HepG2 (cell line): ENCODE measurements around the gene MORF4L2. TPM values are rescaled to one million over a fixed set of nuclear protein-coding genes. Genes with fewer than 3 reads are reported as not detected.

Source experiments
- ATF7-NPFF ChIP-seq: sonication (generic); formaldehyde crosslinking; IDR thresholded peaks from 2 replicates; pipeline ENCODE4 v1.8.1; 2023; ENCODE audit warnings: mild to moderate bottlenecking, low read depth, missing genetic modification reagents, moderate library complexity
- ESRRA ChIP-seq: sonication (generic); formaldehyde crosslinking; IDR thresholded peaks from 2 replicates; pipeline ENCODE4 v1.5.1; 2020; ENCODE audit warnings: mild to moderate bottlenecking, low read depth, missing genetic modification reagents
- HOXA7 ChIP-seq: sonication (generic); formaldehyde crosslinking; IDR thresholded peaks from 2 replicates; pipeline ENCODE4 v1.8.1; 2022; ENCODE audit warnings: mild to moderate bottlenecking, missing genetic modification reagents, moderate library complexity
- IKZF4 ChIP-seq: sonication (generic); formaldehyde crosslinking; IDR thresholded peaks from 2 replicates; pipeline ENCODE4 v1.5.1; 2020; ENCODE audit warnings: borderline replicate concordance, mild to moderate bottlenecking, low read depth, missing genetic modification reagents; ENCODE audit errors: not compliant biosample characterization
- MAFG ChIP-seq: sonication (generic); formaldehyde crosslinking; IDR thresholded peaks from 2 replicates; pipeline ENCODE4 v1.5.1; 2020; ENCODE audit warnings: mild to moderate bottlenecking, missing genetic modification reagents
- MXD4 ChIP-seq: IDR thresholded peaks from 2 replicates; pipeline ENCODE4 v1.6.1; 2016; ENCODE audit warnings: mild to moderate bottlenecking, missing biosample characterization, missing genetic modification reagents
- NR2F6 ChIP-seq, 2 experiments: IDR thresholded peaks; 2 replicates each; pipeline ENCODE4 v1.6.1; 2016; ENCODE audit warnings: antibody characterized with exemption in 1 of 2, mild to moderate bottlenecking in 1 of 2
- PCBP2 ChIP-seq: fragments of 200-400 bp; formaldehyde crosslinking; optimal IDR thresholded peaks from 2 replicates; pipeline ENCODE3; 2018; ENCODE audit warnings: low read length, low read depth; ENCODE audit not compliant: poor library complexity, severe bottlenecking
- PHB2 ChIP-seq: fragments of 450-650 bp; IDR thresholded peaks from 2 replicates; pipeline ENCODE4 v1.6.1; 2018; ENCODE audit not compliant: partially characterized antibody
- PPARG ChIP-seq: conservative IDR thresholded peaks from 2 replicates; pipeline ENCODE4 v1.6.1; 2016; ENCODE audit warnings: missing biosample characterization, missing genetic modification reagents
- SMYD3 ChIP-seq: sonication (generic); formaldehyde crosslinking; IDR thresholded peaks from 2 replicates; pipeline ENCODE4 v1.8.1; 2023; ENCODE audit warnings: mild to moderate bottlenecking, missing genetic modification reagents
- SP2 ChIP-seq: sonication (generic); formaldehyde crosslinking; IDR thresholded peaks from 2 replicates; pipeline ENCODE4 v1.5.1; 2020; ENCODE audit warnings: mild to moderate bottlenecking, missing genetic modification reagents
- ZNF3 ChIP-seq: IDR thresholded peaks from 2 replicates; pipeline ENCODE4 v1.7.0; 2017; ENCODE audit warnings: inconsistent platforms
- ZNF33B ChIP-seq: sonication (generic); formaldehyde crosslinking; IDR thresholded peaks from 2 replicates; pipeline ENCODE4 v1.5.1; 2020; ENCODE audit warnings: mild to moderate bottlenecking, missing genetic modification reagents
- ZNF552 ChIP-seq: sonication (generic); formaldehyde crosslinking; IDR thresholded peaks from 2 replicates; pipeline ENCODE4 v1.9.0; 2022; ENCODE audit warnings: missing genetic modification reagents, mild to moderate bottlenecking, borderline replicate concordance
- polyA plus RNA-seq, 8 experiments: library from polyadenylated mRNA; depleted of rRNA in 3 of 8; stranded (reverse) in 7 of 8; unstranded in 1 of 8; fragments of >200 nt; fragmentation: Illumina TruSeq in 4 of 8; extraction: Trizol in 4 of 8; gene quantifications; 2 replicates each; pipeline versions ENCODE4 v1.2.1 to v1.2.3, GENCODE V29; 2011 to 2016; ENCODE audit warnings: low read depth in 4 of 8, missing spikeins in 1 of 8, mixed read lengths in 1 of 8; ENCODE audit not compliant: insufficient read depth in 1 of 8
- total RNA-seq, 5 experiments: library from RNA; depleted of rRNA; stranded (reverse); fragments of >200 nt; fragmentation: Illumina TruSeq; extraction: Trizol; gene quantifications; 2 replicates each; pipeline ENCODE4 v1.2.3, GENCODE V29; 2016; ENCODE audit warnings: low read depth in 1 of 5
- TF ChIP-seq, protein P1 (sequence below): sonication (generic); formaldehyde crosslinking; IDR thresholded peaks from 2 replicates; pipeline ENCODE4 v1.8.0; 2022; ENCODE audit warnings: missing genetic modification reagents, mild to moderate bottlenecking, moderate library complexity, borderline replicate concordance
- TF ChIP-seq, protein P2 (sequence below): sonication (generic); formaldehyde crosslinking; IDR thresholded peaks from 2 replicates; pipeline ENCODE4 v1.4.0; 2020; ENCODE audit warnings: mild to moderate bottlenecking, missing genetic modification reagents
- TF ChIP-seq, protein P3 (sequence below): sonication (generic); formaldehyde crosslinking; IDR thresholded peaks from 2 replicates; pipeline ENCODE4 v1.5.1; 2020; ENCODE audit warnings: mild to moderate bottlenecking, missing genetic modification reagents, borderline replicate concordance
- TF ChIP-seq, protein P4 (sequence below): sonication (generic); formaldehyde crosslinking; IDR thresholded peaks from 2 replicates; pipeline ENCODE4 v1.9.0; 2021; ENCODE audit warnings: missing genetic modification reagents, borderline replicate concordance
- TF ChIP-seq, protein P5 (sequence below): sonication (generic); formaldehyde crosslinking; IDR thresholded peaks from 2 replicates; pipeline ENCODE4 v1.9.0; 2021; ENCODE audit warnings: missing genetic modification reagents, mild to moderate bottlenecking, borderline replicate concordance

Gene MORF4L2
- total and polyA plus RNA-seq, 2 of the 13 experiments (the other 11 are each of a cell fraction or from before 2014, with no cell fraction given): 358 to 469 TPM

DNA sequence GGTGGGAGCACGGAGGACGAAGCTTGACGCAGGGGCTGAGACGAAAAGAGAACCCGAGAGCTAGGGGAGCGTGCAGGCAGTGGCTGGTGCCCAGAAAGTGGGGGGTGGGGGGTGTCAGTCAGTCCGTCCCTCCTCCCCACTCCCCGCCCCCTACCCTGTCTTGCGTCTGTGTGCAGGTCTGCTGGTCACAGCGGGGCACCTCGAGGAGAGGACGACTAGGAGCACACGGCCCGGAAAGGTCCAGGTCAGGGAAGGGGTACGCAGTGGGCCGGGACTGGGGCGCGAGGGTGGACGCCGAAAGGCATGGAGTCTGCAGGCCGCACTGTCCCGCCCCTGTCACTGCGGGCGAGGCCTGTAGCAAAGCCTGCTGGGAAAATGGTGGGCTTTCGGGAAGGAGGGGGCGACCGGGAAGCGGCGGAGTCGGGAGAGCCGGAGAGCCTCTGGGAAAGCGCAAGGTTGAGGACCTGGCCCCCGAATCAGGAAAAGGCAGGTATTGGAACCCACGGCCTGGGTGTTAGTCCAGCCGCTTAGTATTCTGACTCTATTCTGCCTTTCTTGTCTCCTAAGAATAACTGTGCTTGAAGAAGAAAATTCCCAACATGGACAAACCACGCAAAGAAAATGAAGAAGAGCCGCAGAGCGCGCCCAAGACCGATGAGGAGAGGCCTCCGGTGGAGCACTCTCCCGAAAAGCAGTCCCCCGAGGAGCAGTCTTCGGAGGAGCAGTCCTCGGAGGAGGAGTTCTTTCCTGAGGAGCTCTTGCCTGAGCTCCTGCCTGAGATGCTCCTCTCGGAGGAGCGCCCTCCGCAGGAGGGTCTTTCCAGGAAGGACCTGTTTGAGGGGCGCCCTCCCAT is 57.0 kb downstream of the MORF4L2 start (continued):
- TF ChIP-seq SMYD3 (no peak), MXD4 (CRISPR knock-in tag) (no peak), NR2F6 (IDR thresholded peaks at IDR 0.05) (no peak), NR2F6 (CRISPR knock-in tag; IDR thresholded peaks at IDR 0.05) (no peak), ESRRA (CRISPR knock-in tag) (no peak), MAFG (no peak), IKZF4 (peak; percentile 30), ZNF33B (CRISPR knock-in tag) (peak; percentile 33; the same call in 1 of the 2 replicates), ZNF552 (no peak), ZNF3 (no peak), HOXA7 (no peak), ATF7-NPFF (CRISPR knock-in tag) (no peak), SP2 (CRISPR knock-in tag) (no peak), PHB2 (no peak), PCBP2 (no peak), PPARG (no peak)
- TF ChIP-seq, protein P1, sequence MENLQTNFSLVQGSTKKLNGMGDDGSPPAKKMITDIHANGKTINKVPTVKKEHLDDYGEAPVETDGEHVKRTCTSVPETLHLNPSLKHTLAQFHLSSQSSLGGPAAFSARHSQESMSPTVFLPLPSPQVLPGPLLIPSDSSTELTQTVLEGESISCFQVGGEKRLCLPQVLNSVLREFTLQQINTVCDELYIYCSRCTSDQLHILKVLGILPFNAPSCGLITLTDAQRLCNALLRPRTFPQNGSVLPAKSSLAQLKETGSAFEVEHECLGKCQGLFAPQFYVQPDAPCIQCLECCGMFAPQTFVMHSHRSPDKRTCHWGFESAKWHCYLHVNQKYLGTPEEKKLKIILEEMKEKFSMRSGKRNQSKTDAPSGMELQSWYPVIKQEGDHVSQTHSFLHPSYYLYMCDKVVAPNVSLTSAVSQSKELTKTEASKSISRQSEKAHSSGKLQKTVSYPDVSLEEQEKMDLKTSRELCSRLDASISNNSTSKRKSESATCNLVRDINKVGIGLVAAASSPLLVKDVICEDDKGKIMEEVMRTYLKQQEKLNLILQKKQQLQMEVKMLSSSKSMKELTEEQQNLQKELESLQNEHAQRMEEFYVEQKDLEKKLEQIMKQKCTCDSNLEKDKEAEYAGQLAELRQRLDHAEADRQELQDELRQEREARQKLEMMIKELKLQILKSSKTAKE (CRISPR knock-in tag): no peak
- TF ChIP-seq, protein P2, sequence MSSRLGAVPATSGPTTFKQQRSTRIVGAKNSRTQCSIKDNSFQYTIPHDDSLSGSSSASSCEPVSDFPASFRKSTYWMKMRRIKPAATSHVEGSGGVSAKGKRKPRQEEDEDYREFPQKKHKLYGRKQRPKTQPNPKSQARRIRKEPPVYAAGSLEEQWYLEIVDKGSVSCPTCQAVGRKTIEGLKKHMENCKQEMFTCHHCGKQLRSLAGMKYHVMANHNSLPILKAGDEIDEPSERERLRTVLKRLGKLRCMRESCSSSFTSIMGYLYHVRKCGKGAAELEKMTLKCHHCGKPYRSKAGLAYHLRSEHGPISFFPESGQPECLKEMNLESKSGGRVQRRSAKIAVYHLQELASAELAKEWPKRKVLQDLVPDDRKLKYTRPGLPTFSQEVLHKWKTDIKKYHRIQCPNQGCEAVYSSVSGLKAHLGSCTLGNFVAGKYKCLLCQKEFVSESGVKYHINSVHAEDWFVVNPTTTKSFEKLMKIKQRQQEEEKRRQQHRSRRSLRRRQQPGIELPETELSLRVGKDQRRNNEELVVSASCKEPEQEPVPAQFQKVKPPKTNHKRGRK: no peak
- TF ChIP-seq, protein P3, sequence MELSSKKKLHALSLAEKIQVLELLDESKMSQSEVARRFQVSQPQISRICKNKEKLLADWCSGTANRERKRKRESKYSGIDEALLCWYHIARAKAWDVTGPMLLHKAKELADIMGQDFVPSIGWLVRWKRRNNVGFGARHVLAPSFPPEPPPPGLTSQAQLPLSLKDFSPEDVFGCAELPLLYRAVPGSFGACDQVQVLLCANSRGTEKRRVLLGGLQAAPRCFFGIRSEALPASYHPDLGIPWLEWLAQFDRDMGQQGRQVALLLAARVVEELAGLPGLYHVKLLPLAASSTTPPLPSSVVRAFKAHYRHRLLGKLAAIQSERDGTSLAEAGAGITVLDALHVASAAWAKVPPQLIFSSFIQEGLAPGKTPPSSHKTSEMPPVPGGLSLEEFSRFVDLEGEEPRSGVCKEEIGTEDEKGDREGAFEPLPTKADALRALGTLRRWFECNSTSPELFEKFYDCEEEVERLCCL (CRISPR knock-in tag): no peak
- TF ChIP-seq, protein P4, sequence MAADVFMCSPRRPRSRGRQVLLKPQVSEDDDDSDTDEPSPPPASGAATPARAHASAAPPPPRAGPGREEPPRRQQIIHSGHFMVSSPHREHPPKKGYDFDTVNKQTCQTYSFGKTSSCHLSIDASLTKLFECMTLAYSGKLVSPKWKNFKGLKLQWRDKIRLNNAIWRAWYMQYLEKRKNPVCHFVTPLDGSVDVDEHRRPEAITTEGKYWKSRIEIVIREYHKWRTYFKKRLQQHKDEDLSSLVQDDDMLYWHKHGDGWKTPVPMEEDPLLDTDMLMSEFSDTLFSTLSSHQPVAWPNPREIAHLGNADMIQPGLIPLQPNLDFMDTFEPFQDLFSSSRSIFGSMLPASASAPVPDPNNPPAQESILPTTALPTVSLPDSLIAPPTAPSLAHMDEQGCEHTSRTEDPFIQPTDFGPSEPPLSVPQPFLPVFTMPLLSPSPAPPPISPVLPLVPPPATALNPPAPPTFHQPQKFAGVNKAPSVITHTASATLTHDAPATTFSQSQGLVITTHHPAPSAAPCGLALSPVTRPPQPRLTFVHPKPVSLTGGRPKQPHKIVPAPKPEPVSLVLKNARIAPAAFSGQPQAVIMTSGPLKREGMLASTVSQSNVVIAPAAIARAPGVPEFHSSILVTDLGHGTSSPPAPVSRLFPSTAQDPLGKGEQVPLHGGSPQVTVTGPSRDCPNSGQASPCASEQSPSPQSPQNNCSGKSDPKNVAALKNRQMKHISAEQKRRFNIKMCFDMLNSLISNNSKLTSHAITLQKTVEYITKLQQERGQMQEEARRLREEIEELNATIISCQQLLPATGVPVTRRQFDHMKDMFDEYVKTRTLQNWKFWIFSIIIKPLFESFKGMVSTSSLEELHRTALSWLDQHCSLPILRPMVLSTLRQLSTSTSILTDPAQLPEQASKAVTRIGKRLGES: no peak
- TF ChIP-seq, protein P5, sequence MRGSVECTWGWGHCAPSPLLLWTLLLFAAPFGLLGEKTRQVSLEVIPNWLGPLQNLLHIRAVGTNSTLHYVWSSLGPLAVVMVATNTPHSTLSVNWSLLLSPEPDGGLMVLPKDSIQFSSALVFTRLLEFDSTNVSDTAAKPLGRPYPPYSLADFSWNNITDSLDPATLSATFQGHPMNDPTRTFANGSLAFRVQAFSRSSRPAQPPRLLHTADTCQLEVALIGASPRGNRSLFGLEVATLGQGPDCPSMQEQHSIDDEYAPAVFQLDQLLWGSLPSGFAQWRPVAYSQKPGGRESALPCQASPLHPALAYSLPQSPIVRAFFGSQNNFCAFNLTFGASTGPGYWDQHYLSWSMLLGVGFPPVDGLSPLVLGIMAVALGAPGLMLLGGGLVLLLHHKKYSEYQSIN: no peak
